Measurements from ENCODE around the gene ADAMTS13. TPM values are rescaled to one million over a fixed set of nuclear protein-coding genes. Genes with fewer than 3 reads are reported as not detected.

Gene ADAMTS13
- total RNA-seq, 4 donors from 2014 or later: 0.94 to 2.7 (median 2.1) TPM

- Histone ChIP-seq H3K27ac (no peak overlapping the region), H3K9me3 (no peaks in the 10 kb centered on the region), H3K4me3 (no peak overlapping the region), H3K4me1 (no peaks in the 10 kb centered on the region), H3K36me3 (no peaks in the 10 kb centered on the region), H3K27me3 (no peaks in the 10 kb centered on the region)
- WGBS, 2 donors (ENCODE audit: low coverage in 1 of 2): 94 to 97% methylated on average over 3 of the region's 3 CpGs
- ATAC-seq: no peak
- TF ChIP-seq EP300 (IDR thresholded peaks at IDR 0.05): no peak
These were observed 38.7 kb upstream of the ADAMTS13 start for GRCh38 chr9:133383438-133383837.

GRCh38 chr9:133384736-133385321, 37.3 kb upstream of the ADAMTS13 start:
- H3K4me1 ChIP-seq: no peaks in the 10 kb centered on the region
- WGBS, 2 donors (ENCODE audit: low coverage in 1 of 2): 62 to 96% methylated on average over 5 to 7 of the region's 17 CpGs
- H3K9me3 ChIP-seq: no peaks in the 10 kb centered on the region
- TF ChIP-seq POLR2AphosphoS5 (IDR thresholded peaks at IDR 0.05): no peak
- TF ChIP-seq CTCF (IDR thresholded peaks at IDR 0.05): no peak
- no peak for TF ChIP-seq EP300 (IDR thresholded peaks at IDR 0.05)
- H3K4me3 ChIP-seq: no peak overlapping the region
- ATAC-seq: no peak
- H3K36me3 ChIP-seq: no peaks in the 10 kb centered on the region
- H3K27ac ChIP-seq: no peak overlapping the region
- H3K27me3 ChIP-seq: peaks cover 9% of the 10 kb centered on the region

GRCh38 chr9:133385452-133385851, 36.7 kb upstream of the ADAMTS13 start:
- Histone ChIP-seq H3K4me1 (no peaks in the 10 kb centered on the region), H3K9me3 (no peaks in the 10 kb centered on the region), H3K27ac (no peak overlapping the region), H3K36me3 (no peaks in the 10 kb centered on the region), H3K27me3 (peaks cover 13% of the 10 kb centered on the region), H3K4me3 (no peak overlapping the region)
- ATAC-seq: no peak
- TF ChIP-seq CTCF (IDR thresholded peaks at IDR 0.05) (no peak), POLR2AphosphoS5 (IDR thresholded peaks at IDR 0.05) (no peak), POLR2A (IDR thresholded peaks at IDR 0.05) (no peak), EP300 (IDR thresholded peaks at IDR 0.05) (no peak)
- 68 to 92% methylated on average over 3 to 5 of the region's 14 CpGs for WGBS, 2 donors (ENCODE audit: low coverage in 1 of 2)

- H3K36me3 ChIP-seq: no peaks in the 10 kb centered on the region
- ATAC-seq: no peak
- peaks cover 20% of the 10 kb centered on the region for H3K27me3 ChIP-seq
- WGBS, 2 donors (ENCODE audit: low coverage in 1 of 2): no CpG with 5 or more reads among the region's 13 CpGs
- no peak for TF ChIP-seq POLR2A (IDR thresholded peaks at IDR 0.05)
- no peak for TF ChIP-seq EP300 (IDR thresholded peaks at IDR 0.05)
- no peak for TF ChIP-seq POLR2AphosphoS5 (IDR thresholded peaks at IDR 0.05)
- no peak for TF ChIP-seq CTCF (IDR thresholded peaks at IDR 0.05)
- no peak overlapping the region for H3K4me3 ChIP-seq
- no peaks in the 10 kb centered on the region for H3K4me1 ChIP-seq
- no peaks in the 10 kb centered on the region for H3K9me3 ChIP-seq
- no peak overlapping the region for H3K27ac ChIP-seq
These were observed 35.8 kb upstream of the ADAMTS13 start for GRCh38 chr9:133386338-133386737.

- no peak for ATAC-seq
- Histone ChIP-seq H3K4me3 (no peak overlapping the region), H3K27ac (no peak overlapping the region), H3K9me3 (no peaks in the 10 kb centered on the region), H3K36me3 (no peaks in the 10 kb centered on the region), H3K27me3 (peaks cover 29% of the 10 kb centered on the region), H3K4me1 (no peaks in the 10 kb centered on the region)
- TF ChIP-seq EP300 (IDR thresholded peaks at IDR 0.05): no peak
- no peak for TF ChIP-seq POLR2A (IDR thresholded peaks at IDR 0.05)
- TF ChIP-seq POLR2AphosphoS5 (IDR thresholded peaks at IDR 0.05): no peak
- TF ChIP-seq CTCF (IDR thresholded peaks at IDR 0.05): no peak
- WGBS, 2 donors (ENCODE audit: low coverage in 1 of 2): 72 to 89% methylated on average over 3 to 8 of the region's 9 CpGs
These were observed 34.5 kb upstream of the ADAMTS13 start for GRCh38 chr9:133387680-133388079.

All from gastroesophageal sphincter (tissue), 4 donors.